HepG2 (cell line): ENCODE data around the gene ADM. TPM values are rescaled to one million over a fixed set of nuclear protein-coding genes. Genes with fewer than 3 reads are reported as not detected.
A peak's percentile ranks its signal among the peaks of the same experiment; 100 is the strongest.

Source experiments
- ATAC-seq: fragments of 200-7000 bp; cut with Tn5 transposase; 3 replicates; pipeline ENCODE4 v1.9.1; 2020; ENCODE audit warnings: mild to moderate bottlenecking, moderate library complexity
- BruUV-seq: library from RNA; stranded (reverse); fragments of 400-500 nt; replicated peaks from 2 replicates; lab custom pipeline; 2021; lab: Mats Ljungman, UMichigan
- CTCF ChIA-PET: fragments of 300-600 bp; formaldehyde crosslinking; extraction: SDS; loops from one replicate; lab custom pipeline; 2021; ENCODE audit warnings: low total read pairs, inconsistent platforms, low intra/inter-chr PET ratio; lab: Yijun Ruan, JAX
- POLR2A ChIA-PET: fragments of 350-600 bp; sonication (Branson Sonifier 250); formaldehyde crosslinking; loops from one replicate; lab custom pipeline; 2020; ENCODE audit warnings: antibody characterized with exemption, inconsistent platforms; lab: Yijun Ruan, JAX
- DNase-seq: peaks from one replicate; pipeline ENCODE4 v3.0.0-alpha.2; 2015; ENCODE audit warnings: low spot score
- FAIRE-seq: peaks from 3 replicates; lab custom pipeline; 2011; peaks lifted over from hg19 to GRCh38; lab: Jason Lieb, UNC
- H2AFZ ChIP-seq: one replicate; pipeline ENCODE4 v1.6.1; 2011; ENCODE audit warnings: low read length, inconsistent platforms
- H3K27ac ChIP-seq: fragments of 300-600 bp; 3 replicates; pipeline ENCODE4 v1.8.0; 2011; ENCODE audit warnings: mixed run types, mild to moderate bottlenecking, mixed read lengths, low read length, inconsistent platforms; ENCODE audit not compliant: insufficient read depth; ENCODE audit errors: extremely low read length
- H3K27me3 ChIP-seq, 2 experiments: fragments of 200-600 bp in 1 of 2; 2 replicates in 1 of 2; 3 replicates in 1 of 2; pipeline versions ENCODE4 v1.6.0 to v1.8.0; 2011; ENCODE audit warnings: low read length in 2 of 2, mild to moderate bottlenecking in 2 of 2, moderate library complexity in 2 of 2, inconsistent platforms in 1 of 2; ENCODE audit not compliant: insufficient read depth in 2 of 2, control insufficient read depth in 1 of 2
- H3K36me3 ChIP-seq, 2 experiments: fragments of 200-600 bp in 1 of 2; replicated peaks in 1 of 2; 2 replicates in 1 of 2; 3 replicates in 1 of 2; pipeline versions ENCODE4 v1.5.1 to v1.8.0; 2011; ENCODE audit warnings: low read length in 2 of 2, inconsistent platforms in 1 of 2; ENCODE audit not compliant: insufficient read depth in 2 of 2, control insufficient read depth in 1 of 2
- H3K4me1 ChIP-seq: 2 replicates; pipeline ENCODE4 v1.5.1; 2012; ENCODE audit warnings: low read length, inconsistent platforms; ENCODE audit not compliant: insufficient read depth
- H3K4me2 ChIP-seq: 2 replicates; pipeline ENCODE4 v1.6.0; 2011; ENCODE audit warnings: low read depth, low read length, inconsistent platforms
- H3K4me3 ChIP-seq, 3 experiments: fragments of 200-600 bp in 1 of 3; sonication (generic), shearing (Covaris generic) in 1 of 3; replicated peaks in 1 of 3; 2 replicates each; pipeline ENCODE4 v1.5.1; 2011 to 2016; ENCODE audit warnings: low read length in 3 of 3, inconsistent platforms in 2 of 3, low read depth in 2 of 3, mild to moderate bottlenecking in 2 of 3, control low read depth in 1 of 3, mixed read lengths in 1 of 3; ENCODE audit not compliant: insufficient read depth in 1 of 3
- H3K79me2 ChIP-seq: one replicate; pipeline ENCODE4 v1.6.1; 2011; ENCODE audit warnings: low read length, inconsistent platforms; ENCODE audit not compliant: insufficient read depth
- H3K9ac ChIP-seq: 2 replicates; pipeline ENCODE4 v1.6.0; 2011; ENCODE audit warnings: mild to moderate bottlenecking, low read depth, low read length, inconsistent platforms; ENCODE audit not compliant: insufficient read depth
- H3K9me3 ChIP-seq: 2 replicates; pipeline ENCODE4 v1.5.1; 2012; ENCODE audit warnings: mild to moderate bottlenecking, low read length
- H4K20me1 ChIP-seq: 2 replicates; pipeline ENCODE4 v1.6.0; 2011; ENCODE audit warnings: inconsistent platforms, mild to moderate bottlenecking, low read length, moderate library complexity; ENCODE audit not compliant: insufficient read depth
- EHMT2 ChIP-seq: fragments of 200-600 bp; sonication (generic); IDR thresholded peaks from 2 replicates; pipeline ENCODE4 v1.7.0; 2017; ENCODE audit warnings: antibody characterized with exemption, low read depth, low read length, borderline replicate concordance
- ELF4 ChIP-seq: sonication (generic); formaldehyde crosslinking; IDR thresholded peaks from 2 replicates; pipeline ENCODE4 v1.5.0; 2020; ENCODE audit warnings: missing genetic modification reagents, mild to moderate bottlenecking, moderate library complexity, borderline replicate concordance
- GFI1 ChIP-seq: sonication (generic); formaldehyde crosslinking; IDR thresholded peaks from 2 replicates; pipeline ENCODE4 v1.5.0; 2020; ENCODE audit warnings: missing genetic modification reagents, mild to moderate bottlenecking, borderline replicate concordance
- GLI4 ChIP-seq: sonication (generic); formaldehyde crosslinking; IDR thresholded peaks from 2 replicates; pipeline ENCODE4 v1.5.1; 2020; ENCODE audit warnings: missing genetic modification reagents, mild to moderate bottlenecking, moderate library complexity, borderline replicate concordance
- GLMP ChIP-seq: sonication (generic); formaldehyde crosslinking; IDR thresholded peaks from 2 replicates; pipeline ENCODE4 v1.9.0; 2021; ENCODE audit warnings: missing genetic modification reagents, mild to moderate bottlenecking, borderline replicate concordance
- KLF9 ChIP-seq: IDR thresholded peaks from 2 replicates; pipeline ENCODE4 v1.6.1; 2016; ENCODE audit warnings: low read depth
- NFE2 ChIP-seq: sonication (generic); formaldehyde crosslinking; IDR thresholded peaks from 2 replicates; pipeline ENCODE4 v1.4.0; 2020; ENCODE audit warnings: missing genetic modification reagents
- NFIC ChIP-seq: IDR thresholded peaks from 2 replicates; pipeline ENCODE4 v1.6.1; 2012; ENCODE audit warnings: mild to moderate bottlenecking, low read length, inconsistent platforms
- NKX3-1 ChIP-seq: sonication (generic); formaldehyde crosslinking; IDR thresholded peaks from 2 replicates; pipeline ENCODE4 v1.5.0; 2020; ENCODE audit warnings: missing genetic modification reagents
- PAWR ChIP-seq: sonication (generic); formaldehyde crosslinking; IDR thresholded peaks from 2 replicates; pipeline ENCODE4 v1.4.0; 2020; ENCODE audit warnings: missing genetic modification reagents, mild to moderate bottlenecking, borderline replicate concordance
- RARA ChIP-seq: IDR thresholded peaks from 2 replicates; pipeline ENCODE4 v1.6.1; 2016; ENCODE audit warnings: missing genetic modification reagents, missing compliant biosample characterization
- REST ChIP-seq, 2 experiments: IDR thresholded peaks; 2 replicates each; pipeline ENCODE4 v1.6.1; 2011 to 2012; ENCODE audit warnings: low read length in 2 of 2, borderline replicate concordance in 1 of 2, low read depth in 1 of 2, mild to moderate bottlenecking in 1 of 2, moderate library complexity in 1 of 2
- SP2 ChIP-seq: sonication (generic); formaldehyde crosslinking; IDR thresholded peaks from 2 replicates; pipeline ENCODE4 v1.5.1; 2020; ENCODE audit warnings: mild to moderate bottlenecking, missing genetic modification reagents
- TBP ChIP-seq: sonication (generic); formaldehyde crosslinking; IDR thresholded peaks from 2 replicates; pipeline ENCODE4 v1.5.0; 2020; ENCODE audit warnings: missing genetic modification reagents
- THAP7 ChIP-seq: sonication (generic); formaldehyde crosslinking; IDR thresholded peaks from 2 replicates; pipeline ENCODE4 v1.8.1; 2023; ENCODE audit warnings: mild to moderate bottlenecking, missing genetic modification reagents
- ZNF317 ChIP-seq: sonication (generic); formaldehyde crosslinking; IDR thresholded peaks from 2 replicates; pipeline ENCODE4 v1.5.0; 2020; ENCODE audit warnings: mild to moderate bottlenecking, missing genetic modification reagents
- ZNF547 ChIP-seq: sonication (generic); formaldehyde crosslinking; IDR thresholded peaks from 2 replicates; pipeline ENCODE4 v1.5.1; 2020; ENCODE audit warnings: mild to moderate bottlenecking, missing genetic modification reagents
- ZNF670 ChIP-seq: sonication (generic); formaldehyde crosslinking; IDR thresholded peaks from 2 replicates; pipeline ENCODE4 v1.8.0; 2022; ENCODE audit warnings: mild to moderate bottlenecking, missing genetic modification reagents, borderline replicate concordance
- ZSCAN12 ChIP-seq: sonication (generic); formaldehyde crosslinking; IDR thresholded peaks from 2 replicates; pipeline ENCODE4 v1.9.0; 2021; ENCODE audit warnings: mild to moderate bottlenecking, missing genetic modification reagents
- WGBS: methylation state at CpG from one replicate; pipeline ENCODE4 v1.1.6; 2017; ENCODE audit warnings: low lambda C conversion rate; 5-methylcytosine and 5-hydroxymethylcytosine counted together
- in situ Hi-C: cut with HindIII; loops from 2 replicates; pipeline ENCODE4 v1.10.0; 2017; ENCODE audit warnings: low pct_unique_long_range_greater_than_20kb; ENCODE audit not compliant: extremely low pct_ligation_motif_present
- intact Hi-C: fragments of 100-400 bp; cut with micrococcal nuclease; formaldehyde crosslinking; loops from one replicate; pipeline ENCODE4 v1.10.0; 2022; ENCODE audit not compliant: unreplicated experiment
- polyA plus RNA-seq, 8 experiments: library from polyadenylated mRNA; depleted of rRNA in 3 of 8; stranded (reverse) in 7 of 8; unstranded in 1 of 8; fragments of >200 nt; fragmentation: Illumina TruSeq in 4 of 8; extraction: Trizol in 4 of 8; gene quantifications; 2 replicates each; pipeline versions ENCODE4 v1.2.1 to v1.2.3, GENCODE V29; 2011 to 2016; ENCODE audit warnings: low read depth in 4 of 8, missing spikeins in 1 of 8, mixed read lengths in 1 of 8; ENCODE audit not compliant: insufficient read depth in 1 of 8
- total RNA-seq, 5 experiments: library from RNA; depleted of rRNA; stranded (reverse); fragments of >200 nt; fragmentation: Illumina TruSeq; extraction: Trizol; gene quantifications; 2 replicates each; pipeline ENCODE4 v1.2.3, GENCODE V29; 2016; ENCODE audit warnings: low read depth in 1 of 5

The ADM gene
- total and polyA plus RNA-seq, 2 of the 13 experiments (the other 11 are each of a cell fraction or from before 2014, with no cell fraction given): 10.7 to 26.1 TPM

DNA sequence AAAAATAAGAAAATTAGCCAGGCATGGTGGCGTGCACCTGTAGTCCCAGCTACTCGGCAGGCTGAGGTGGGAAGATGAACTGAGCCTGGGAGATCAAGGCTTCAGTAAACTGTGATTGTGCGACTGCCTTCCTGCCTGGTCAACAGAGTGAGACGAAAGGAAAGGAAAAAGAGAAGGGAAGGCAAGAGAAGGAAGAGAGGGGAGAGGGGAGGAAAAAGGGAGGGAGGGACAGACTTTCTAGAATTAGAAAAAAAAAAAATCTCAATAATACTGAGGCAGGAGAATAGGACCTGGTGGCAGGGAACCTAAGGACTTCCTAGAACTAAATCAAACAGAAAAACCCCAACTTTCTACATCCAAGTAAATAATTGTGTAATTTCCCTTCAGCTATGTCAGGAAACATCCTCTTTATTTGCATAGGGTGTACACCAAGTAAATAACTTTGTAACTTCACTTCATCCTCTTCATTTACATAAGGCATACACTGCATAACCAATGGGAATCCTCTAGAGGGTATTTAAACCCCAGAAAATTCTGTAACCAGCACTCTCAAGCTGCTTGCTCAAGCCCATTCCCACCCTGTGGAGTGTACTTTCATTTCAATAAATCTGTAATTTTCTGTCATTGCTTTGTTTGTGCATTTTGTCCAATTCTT lies 19.6 kb upstream of the ADM start:
- in situ Hi-C loops: no loop called here
- FAIRE-seq: peak; percentile 26
- ChIA-PET POLR2A (interaction anchor here (0.6 to 12.1 kb wide), 4 partner anchors 19 to 415 kb away, joined by 3 to 221 read pairs (median 4); partner anchors contain the start of gene ADM), CTCF (no interaction called here)
- Histone ChIP-seq H3K79me2 (peaks cover 59% of the 10 kb centered on the region), H4K20me1 (no peaks in the 10 kb centered on the region; the same call in 1 of the 2 replicates), H3K4me2 (peak overlapping the region; percentile 66), H3K4me3 (peak overlapping the region in 1 of 3 experiments; percentile 28; a peak in 2 of 6 replicates), H3K9me3 (no peaks in the 10 kb centered on the region), H3K4me1 (peaks cover 81% of the 10 kb centered on the region), H3K27ac (peak overlapping the region; percentile 62), H3K9ac (no peak overlapping the region), H3K27me3 (no peaks in the 10 kb centered on the region), H3K36me3 (peaks cover 0 to 2% of the 10 kb centered on the region in 2 experiments; a peak in 2 of 5 replicates), H2AFZ (no peak overlapping the region)
- intact Hi-C loops: loop anchor here (5.0 kb wide), 1 partner anchor 522 kb away; the partner anchor contains the start of gene EIF4G2
- 17% methylated on average over 4 of the region's 4 CpGs for WGBS
- no TSS peak for BruUV-seq
- DNase-seq: peak; percentile 87
- peak; percentile 30 for ATAC-seq
- TF ChIP-seq PAWR (CRISPR knock-in tag) (no peak), EHMT2 (no peak), REST (IDR thresholded peaks at IDR 0.05; ENCODE audit: borderline replicate concordance in 1 of 2, low read depth in 1 of 2, low read length in 2 of 2) (no peak), KLF9 (no peak), ZNF670 (CRISPR knock-in tag) (no peak), TBP (CRISPR knock-in tag) (no peak), ZNF317 (CRISPR knock-in tag) (0 out of 2 replicates have a peak, but pooled peaks have one; percentile 52), NKX3-1 (no peak), GFI1 (CRISPR knock-in tag) (no peak), SP2 (CRISPR knock-in tag) (no peak), NFIC (peak; percentile 69; the same call in 1 of the 2 replicates), THAP7 (CRISPR knock-in tag) (no peak), RARA (CRISPR knock-in tag) (peak; percentile 71), GLI4 (CRISPR knock-in tag) (no peak), GLMP (CRISPR knock-in tag) (no peak), ZNF547 (CRISPR knock-in tag) (no peak), ELF4 (CRISPR knock-in tag) (no peak), NFE2 (CRISPR knock-in tag) (no peak), ZSCAN12 (CRISPR knock-in tag) (no peak)
